GM19372 (cell line): ENCODE results near the gene HOXD3.

Experiments
- ATAC-seq: cut with Tn5 transposase; IDR thresholded peaks from one replicate; pipeline ENCODE4 v1.9.1; 2021; ENCODE audit warnings: mild to moderate bottlenecking, low read depth, moderate library complexity; ENCODE audit not compliant: unreplicated experiment

HOXD3 gene

GRCh38 chr2:176148751-176149421 is 8.2 kb upstream of the HOXD3 start:
- no peak for ATAC-seq

- no peak for ATAC-seq
These were observed 7.6 kb upstream of the HOXD3 start for GRCh38 chr2:176149481-176149938.

GRCh38 chr2:176149939-176150583 is 7.0 kb upstream of the HOXD3 start:
- ATAC-seq = no peak

- no peak for ATAC-seq
These were observed 6.3 kb upstream of the HOXD3 start for GRCh38 chr2:176150584-176151441.

- no peak for ATAC-seq
These were observed 5.4 kb upstream of the HOXD3 start, which contains the start of gene HOXD4 for GRCh38 chr2:176151442-176152287. TSS of gene HOXD4 (plus strand) at chr2:176151550. CDS start at chr2:176151634, 84 bp downstream.

GRCh38 chr2:176152350-176153181 is 4.5 kb upstream of the HOXD3 start:
- no peak for ATAC-seq

GRCh38 chr2:176154576-176155252 is 2.4 kb upstream of the HOXD3 start:
- ATAC-seq = no peak

GRCh38 chr2:176155356-176156044 is 1.6 kb upstream of the HOXD3 start:
- ATAC-seq = no peak

- no peak for ATAC-seq
These were observed 753 bp upstream of the HOXD3 start for GRCh38 chr2:176156301-176156806.

- ATAC-seq = no peak
These were observed 535 bp downstream of the HOXD3 start for GRCh38 chr2:176157499-176158185.

GRCh38 chr2:176158186-176158591 is 1.1 kb downstream of the HOXD3 start:
- no peak for ATAC-seq

GRCh38 chr2:176158855-176159662 is 2.0 kb downstream of the HOXD3 start:
- ATAC-seq = no peak

GRCh38 chr2:176159663-176160250 is 2.6 kb downstream of the HOXD3 start:
- no peak for ATAC-seq

GRCh38 chr2:176160251-176160985 is 3.3 kb downstream of the HOXD3 start:
- no peak for ATAC-seq

GRCh38 chr2:176160986-176161824 is 4.1 kb downstream of the HOXD3 start:
- ATAC-seq = no peak
